GM21390 (cell line): ENCODE results near the gene ALS2.

Source experiments
- ATAC-seq: cut with Tn5 transposase; IDR thresholded peaks from one replicate; pipeline ENCODE4 v1.9.1; 2021; ENCODE audit not compliant: unreplicated experiment

The ALS2 gene

GRCh38 chr2:201758873-201759272 lies 21.9 kb downstream of the ALS2 start:
- ATAC-seq: no peak

GRCh38 chr2:201758234-201758633 lies 22.5 kb downstream of the ALS2 start:
- no peak for ATAC-seq

GRCh38 chr2:201754717-201755415 lies 25.9 kb downstream of the ALS2 start:
- no peak for ATAC-seq

- ATAC-seq: no peak
Observed at GRCh38 chr2:201751566-201751965, 29.2 kb downstream of the ALS2 start.

GRCh38 chr2:201746551-201746950 lies 34.2 kb downstream of the ALS2 start:
- ATAC-seq: no peak

- no peak for ATAC-seq
Observed at GRCh38 chr2:201735486-201735885, 45.2 kb downstream of the ALS2 start.

GRCh38 chr2:201734111-201734510 lies 46.6 kb downstream of the ALS2 start:
- no peak for ATAC-seq

- no peak for ATAC-seq
Observed at GRCh38 chr2:201733544-201733943, 47.2 kb downstream of the ALS2 start.

GRCh38 chr2:201730651-201731285 lies 50.0 kb downstream of the ALS2 start:
- no peak for ATAC-seq

- ATAC-seq: no peak
Observed at GRCh38 chr2:201715459-201715858, 65.3 kb downstream of the ALS2 start.

- ATAC-seq: no peak
Observed at GRCh38 chr2:201712726-201713125, 68.0 kb downstream of the ALS2 start.

GRCh38 chr2:201709747-201710146 lies 71.0 kb downstream of the ALS2 start:
- ATAC-seq: no peak

- ATAC-seq: no peak
Observed at GRCh38 chr2:201709049-201709448, 71.7 kb downstream of the ALS2 start.

- no peak for ATAC-seq
Observed at GRCh38 chr2:201707753-201708152, 73.0 kb downstream of the ALS2 start.

- no peak for ATAC-seq
Observed at GRCh38 chr2:201707142-201707541, 73.6 kb downstream of the ALS2 start.

GRCh38 chr2:201704536-201704935 lies 76.2 kb downstream of the ALS2 start:
- ATAC-seq: no peak

GRCh38 chr2:201701646-201702045 lies 79.1 kb downstream of the ALS2 start:
- no peak for ATAC-seq

GRCh38 chr2:201699416-201699815 lies 81.3 kb downstream of the ALS2 start:
- no peak for ATAC-seq

- no peak for ATAC-seq
Observed at GRCh38 chr2:201698588-201699226, 82.0 kb downstream of the ALS2 start, which contains the start of gene MPP4. Gene MPP4, minus strand, starts transcription at chr2:201698644. Its CDS starts 4,690 bp downstream, at chr2:201693954.

GRCh38 chr2:201697899-201698298 lies 82.8 kb downstream of the ALS2 start:
- no peak for ATAC-seq

GRCh38 chr2:201696151-201696659 lies 84.5 kb downstream of the ALS2 start:
- no peak for ATAC-seq

- ATAC-seq: no peak
Observed at GRCh38 chr2:201685156-201685555, 95.6 kb downstream of the ALS2 start.
